ENCODE results near the gene SLC25A23.

DNA sequence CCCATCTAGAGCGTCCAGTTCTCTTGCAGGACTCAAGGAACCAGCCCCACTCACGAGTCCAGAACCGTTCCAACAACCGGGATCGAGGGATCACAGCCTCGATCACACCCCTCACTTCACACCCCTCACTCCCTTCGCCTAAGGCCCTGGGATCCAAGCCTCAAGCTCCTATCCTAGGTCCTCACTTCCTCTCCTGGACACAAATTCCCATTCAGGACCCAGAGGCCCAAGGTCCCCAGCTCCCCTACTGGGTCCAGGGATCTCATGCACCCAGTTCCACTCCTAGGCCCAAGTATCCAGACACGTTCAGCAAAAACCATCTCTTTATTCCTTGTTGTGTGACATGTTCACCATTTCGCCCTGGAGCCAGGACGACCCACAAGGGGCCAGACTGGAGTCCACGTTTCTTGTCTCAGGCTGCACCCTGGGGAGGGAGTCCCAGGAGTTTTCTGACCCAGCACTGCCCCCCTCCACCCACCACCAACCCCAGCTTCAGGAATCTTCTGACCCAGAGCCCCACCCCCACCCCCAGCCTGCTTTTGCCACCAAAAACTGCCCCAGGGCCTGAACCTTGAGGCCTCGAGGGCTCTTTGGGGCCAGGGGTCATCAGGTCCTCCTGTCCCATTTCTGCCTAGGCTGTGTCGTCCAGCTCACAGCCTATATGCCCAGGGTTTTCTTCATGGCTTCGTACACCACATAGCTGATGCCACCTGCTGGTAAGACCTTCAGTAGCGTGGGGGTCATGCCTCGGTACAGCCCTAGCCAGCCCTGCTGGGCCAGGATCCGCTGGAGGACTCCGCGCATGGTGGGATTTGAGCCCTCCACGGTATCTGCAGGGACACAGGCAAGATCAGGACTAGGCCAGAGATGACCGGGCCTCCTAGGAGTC lies 33.6 kb downstream of the SLC25A23 start:
- TF ChIP-seq, protein P1, sequence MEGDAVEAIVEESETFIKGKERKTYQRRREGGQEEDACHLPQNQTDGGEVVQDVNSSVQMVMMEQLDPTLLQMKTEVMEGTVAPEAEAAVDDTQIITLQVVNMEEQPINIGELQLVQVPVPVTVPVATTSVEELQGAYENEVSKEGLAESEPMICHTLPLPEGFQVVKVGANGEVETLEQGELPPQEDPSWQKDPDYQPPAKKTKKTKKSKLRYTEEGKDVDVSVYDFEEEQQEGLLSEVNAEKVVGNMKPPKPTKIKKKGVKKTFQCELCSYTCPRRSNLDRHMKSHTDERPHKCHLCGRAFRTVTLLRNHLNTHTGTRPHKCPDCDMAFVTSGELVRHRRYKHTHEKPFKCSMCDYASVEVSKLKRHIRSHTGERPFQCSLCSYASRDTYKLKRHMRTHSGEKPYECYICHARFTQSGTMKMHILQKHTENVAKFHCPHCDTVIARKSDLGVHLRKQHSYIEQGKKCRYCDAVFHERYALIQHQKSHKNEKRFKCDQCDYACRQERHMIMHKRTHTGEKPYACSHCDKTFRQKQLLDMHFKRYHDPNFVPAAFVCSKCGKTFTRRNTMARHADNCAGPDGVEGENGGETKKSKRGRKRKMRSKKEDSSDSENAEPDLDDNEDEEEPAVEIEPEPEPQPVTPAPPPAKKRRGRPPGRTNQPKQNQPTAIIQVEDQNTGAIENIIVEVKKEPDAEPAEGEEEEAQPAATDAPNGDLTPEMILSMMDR (IDR thresholded peaks at IDR 0.05): peak in 1 of 3 experiments; percentile 11
- no peak for TF ChIP-seq POLR2A (IDR thresholded peaks at IDR 0.05)
